HEK293T (cell line): Measurements from ENCODE around the gene NFIC.
"Not testable (repeated sequence)": the region's sequence is repeated elsewhere in the genome, so short reads cannot be mapped to it uniquely, and the experiment has no call there.

Experiments
- CTBP1 ChIP-seq: fragments of 450-650 bp; IDR thresholded peaks from 2 replicates; pipeline ENCODE4 v1.6.1; 2016; ENCODE audit warnings: borderline replicate concordance
- ELF4 ChIP-seq: fragments of 450-650 bp; IDR thresholded peaks from 2 replicates; pipeline ENCODE4 v1.6.1; 2017; ENCODE audit warnings: antibody characterized with exemption
- FOXA1 ChIP-seq: fragments of 450-650 bp; IDR thresholded peaks from 2 replicates; pipeline ENCODE4 v1.6.1; 2016; ENCODE audit warnings: mild to moderate bottlenecking
- SP1 ChIP-seq: fragments of 450-650 bp; IDR thresholded peaks from 2 replicates; pipeline ENCODE4 v1.6.1; 2017

- not testable (repeated sequence) for TF ChIP-seq FOXA1, CTBP1, ELF4, SP1
These were observed 141.8 kb downstream of the NFIC start for GRCh38 chr19:3508121-3508661.
